IPS DF 19.7 (cell line): Measurements from ENCODE around the gene ATF3.

Source experiments
- DNase-seq: peaks from one replicate; pipeline ENCODE4 v3.0.0-alpha.2; 2013; ENCODE audit warnings: low read depth, low spot score

Gene ATF3

GRCh38 chr1:212608959-212609700 is 569 bp downstream of the ATF3 start:
- no peak for DNase-seq

GRCh38 chr1:212609701-212610574 is 1.4 kb downstream of the ATF3 start:
- no peak for DNase-seq

DNA sequence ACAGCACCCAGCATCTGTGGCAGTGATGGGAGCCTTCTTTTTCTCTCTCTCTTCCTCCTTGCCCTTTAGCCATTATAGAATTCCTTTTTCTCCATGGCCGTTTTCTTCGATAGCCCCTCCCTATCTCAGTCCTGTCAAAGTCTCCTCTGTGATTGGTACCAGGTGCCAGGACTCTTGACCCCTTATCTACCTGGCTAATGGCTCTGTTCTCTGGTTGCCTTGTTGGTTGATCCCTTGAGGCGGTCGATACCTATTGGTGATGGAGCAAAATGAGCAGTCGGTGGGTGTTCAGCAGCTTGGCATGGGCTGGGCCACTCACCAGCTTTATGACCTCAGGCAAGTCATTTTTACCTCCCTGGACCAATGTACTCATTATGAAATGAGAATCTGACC is 2.0 kb downstream of the ATF3 start:
- no peak for DNase-seq

- DNase-seq = no peak
Measured at GRCh38 chr1:212611000-212611948, 2.7 kb downstream of the ATF3 start.

DNA sequence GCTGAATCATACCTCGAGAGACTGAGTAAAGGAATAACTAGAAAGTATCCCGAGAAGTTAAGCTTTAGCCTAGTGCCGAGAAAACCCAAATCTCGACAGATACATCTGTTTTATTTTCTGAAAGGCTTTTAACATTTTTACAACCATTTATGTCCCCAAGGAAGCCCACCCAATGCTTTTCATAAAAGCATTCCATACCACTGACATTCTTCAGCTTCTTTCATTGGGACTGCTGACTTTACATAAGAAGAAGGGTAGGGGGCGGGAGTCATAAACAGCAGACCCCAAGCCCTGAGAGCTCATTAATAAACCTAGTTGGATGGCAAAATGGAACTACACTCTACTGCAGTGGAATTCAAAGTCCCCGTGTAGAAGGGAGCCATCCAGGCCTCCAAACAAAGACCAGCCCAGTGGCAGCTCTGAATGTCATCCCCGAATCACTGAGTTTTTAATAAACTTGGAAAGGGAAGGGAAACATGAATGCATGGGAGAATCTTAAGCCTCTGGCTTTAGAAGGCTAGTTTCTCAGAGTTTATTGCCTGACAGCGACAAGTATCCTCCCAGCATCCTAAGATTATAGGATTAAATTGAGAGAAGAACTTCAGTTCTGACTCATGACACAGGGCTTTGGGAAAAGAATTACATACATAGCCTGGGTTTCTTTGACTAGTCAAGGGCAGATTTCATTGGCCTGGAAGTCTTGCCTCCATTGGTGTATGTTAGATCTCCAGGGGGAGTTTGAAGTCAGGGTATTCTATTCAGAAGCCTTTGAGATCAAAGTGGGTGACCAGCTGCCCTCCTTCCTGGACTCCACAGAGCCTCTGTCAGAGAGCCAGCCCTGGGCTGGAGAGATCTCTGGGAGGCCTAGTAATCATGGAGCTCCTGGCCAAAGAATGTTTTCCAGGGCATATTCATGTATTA is 3.7 kb downstream of the ATF3 start:
- DNase-seq = no peak

DNA sequence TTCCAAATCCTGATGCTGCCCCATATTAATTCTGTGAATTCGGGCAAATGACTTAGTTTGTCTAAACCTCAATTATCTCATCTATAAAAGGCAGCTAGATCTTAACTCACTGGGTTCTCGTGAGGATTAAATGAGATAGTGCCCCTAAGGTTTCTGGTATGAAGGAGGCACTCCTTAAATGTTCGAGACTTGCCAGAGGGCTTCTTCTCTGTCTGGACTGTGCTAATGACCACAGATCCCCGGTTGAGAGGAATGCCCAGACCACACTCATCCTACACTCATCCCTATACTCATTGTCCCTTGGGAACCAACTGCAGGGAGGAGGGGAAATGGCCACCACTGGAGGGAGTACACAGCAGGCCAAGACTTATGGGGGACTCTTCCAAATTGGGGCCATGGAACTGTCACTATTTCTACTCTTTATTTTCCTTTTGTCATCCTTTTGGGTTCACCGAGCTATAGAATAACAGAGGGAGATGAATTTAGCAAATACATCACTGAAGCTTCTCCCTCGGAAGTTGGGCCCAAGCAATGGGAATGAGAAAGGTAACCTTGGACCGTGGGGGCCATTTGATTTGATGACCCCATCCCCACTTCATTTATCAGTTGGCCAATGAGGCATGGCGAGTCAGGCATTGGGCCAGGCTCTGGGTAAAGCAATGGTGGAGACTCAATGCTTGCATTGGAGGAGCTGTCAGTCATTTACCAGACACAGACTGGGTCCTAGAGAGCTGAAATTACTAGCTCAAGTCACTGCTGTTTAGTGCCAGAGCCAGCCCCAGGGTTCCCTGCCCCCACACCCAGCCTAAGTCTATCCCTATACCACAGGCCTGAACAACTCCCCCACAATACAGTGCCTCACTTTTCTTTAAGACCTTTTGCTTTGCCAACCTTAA is 5.1 kb downstream of the ATF3 start:
- DNase-seq = no peak

- no peak for DNase-seq
Measured at GRCh38 chr1:212614453-212615200, 6.1 kb downstream of the ATF3 start.

- DNase-seq = no peak
Measured at GRCh38 chr1:212615201-212615470, 6.6 kb downstream of the ATF3 start.

GRCh38 chr1:212618466-212619210 is 10.1 kb downstream of the ATF3 start:
- DNase-seq = no peak

- no peak for DNase-seq
Measured at GRCh38 chr1:212620293-212620692, 11.7 kb downstream of the ATF3 start.

DNA sequence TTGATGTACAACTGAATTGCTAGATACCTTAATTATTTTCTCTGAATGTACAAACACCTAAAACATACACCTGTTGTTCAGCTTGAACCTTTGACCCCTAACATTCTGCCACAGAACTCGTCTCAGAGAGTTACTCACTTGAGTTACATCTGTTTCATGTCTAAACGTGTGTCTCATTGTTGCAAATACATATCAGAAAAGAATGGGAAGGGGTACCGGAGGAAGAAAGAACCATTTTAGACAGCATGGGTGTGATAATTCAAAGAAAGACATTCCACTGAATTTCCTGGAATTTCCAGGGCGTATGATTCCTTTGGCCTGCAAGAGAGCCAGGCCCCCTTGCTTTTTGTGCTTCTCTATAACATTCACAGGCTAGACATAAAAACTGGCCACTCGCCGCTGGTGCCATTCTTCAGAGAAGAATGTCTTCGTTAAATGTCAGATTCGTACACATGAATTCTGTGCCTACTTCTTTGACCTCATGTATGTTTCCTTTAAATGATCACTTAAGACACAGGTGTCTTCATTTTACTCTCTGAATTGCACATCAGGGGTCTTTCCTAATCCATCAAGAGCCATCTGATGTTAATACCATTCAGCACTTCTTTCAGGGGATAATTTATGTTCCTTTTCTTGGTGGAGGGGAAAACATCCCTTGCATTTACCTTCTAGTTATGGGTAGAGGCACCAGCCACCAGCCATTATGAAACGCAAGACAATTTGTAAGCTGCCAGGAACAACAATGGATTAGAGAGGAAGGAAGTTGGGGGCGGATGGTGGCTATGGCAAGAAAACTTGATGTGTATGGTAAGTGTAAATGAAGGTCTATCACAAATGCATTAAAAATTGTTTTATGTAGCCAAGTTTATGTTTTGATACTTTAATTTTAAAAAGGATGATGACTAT is 12.7 kb downstream of the ATF3 start:
- no peak for DNase-seq

GRCh38 chr1:212621949-212622305 is 13.4 kb downstream of the ATF3 start:
- no peak for DNase-seq

GRCh38 chr1:212622467-212622866 is 13.9 kb downstream of the ATF3 start:
- no peak for DNase-seq

- no peak for DNase-seq
Measured at GRCh38 chr1:212622906-212623305, 14.3 kb downstream of the ATF3 start.

DNA sequence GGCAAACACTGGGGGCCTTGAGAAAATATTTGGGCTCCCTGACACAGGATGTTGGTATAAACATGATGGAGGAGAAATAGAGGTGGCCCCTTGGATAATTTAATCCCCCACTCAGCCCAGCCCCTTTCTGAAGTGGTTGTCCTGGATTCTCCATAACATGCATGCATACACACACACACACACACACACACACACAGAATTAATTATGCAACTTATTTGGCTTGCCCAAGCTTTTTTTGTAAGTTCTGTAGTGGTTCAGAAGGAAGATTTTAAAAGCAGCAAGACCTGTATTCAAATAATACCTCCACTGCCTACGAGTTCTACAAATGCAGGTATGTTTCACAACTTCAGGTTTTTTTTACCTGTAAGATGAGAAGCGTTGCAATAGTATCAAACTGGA is 15.0 kb downstream of the ATF3 start:
- no peak for DNase-seq

DNA sequence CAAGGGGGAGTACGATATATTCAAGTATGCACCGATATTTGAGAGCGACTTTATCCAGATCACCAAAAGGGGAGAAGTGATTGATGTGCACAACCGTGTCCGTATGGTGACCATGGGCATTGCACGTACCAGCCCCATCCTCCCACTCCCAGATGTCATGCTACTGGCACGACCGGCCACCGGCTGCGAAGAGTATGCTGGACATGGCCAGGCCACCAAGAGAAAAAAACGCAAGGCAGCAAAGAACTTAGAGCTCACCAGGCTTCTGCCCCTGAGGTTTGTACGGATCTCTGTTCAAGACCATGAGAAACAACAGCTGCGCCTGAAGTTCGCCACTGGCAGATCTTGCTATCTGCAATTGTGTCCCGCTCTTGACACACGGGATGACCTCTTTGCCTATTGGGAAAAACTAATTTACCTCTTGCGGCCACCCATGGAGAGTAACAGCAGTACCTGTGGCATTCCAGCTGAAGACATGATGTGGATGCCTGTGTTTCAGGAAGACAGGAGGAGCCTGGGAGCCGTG is 16.5 kb downstream of the ATF3 start:
- no peak for DNase-seq

- DNase-seq = no peak
Measured at GRCh38 chr1:212625781-212626450, 17.4 kb downstream of the ATF3 start.
